IPS DF 6.9 (cell line): ENCODE results near the gene TMEM233.
"Not testable (repeated sequence)": the region's sequence is repeated elsewhere in the genome, so short reads cannot be mapped to it uniquely, and the experiment has no call there.

Source experiments
- DNase-seq: peaks from one replicate; pipeline ENCODE4 v3.0.0-alpha.2; 2013; ENCODE audit warnings: low read depth, low spot score
- H3K27ac ChIP-seq: one replicate; pipeline ENCODE4 v1.5.1; 2013; ENCODE audit warnings: low read length, control low read depth
- H3K27me3 ChIP-seq: 2 replicates; pipeline ENCODE4 v1.6.1; 2013; ENCODE audit warnings: mild to moderate bottlenecking, low read length; ENCODE audit not compliant: control insufficient read depth, insufficient read depth
- H3K36me3 ChIP-seq: 2 replicates; pipeline ENCODE4 v1.6.1; 2013; ENCODE audit warnings: low read length; ENCODE audit not compliant: control insufficient read depth, insufficient read depth
- H3K4me1 ChIP-seq: 2 replicates; pipeline ENCODE4 v1.6.1; 2013; ENCODE audit warnings: low read length; ENCODE audit not compliant: control insufficient read depth, insufficient read depth
- H3K4me3 ChIP-seq: 2 replicates; pipeline ENCODE4 v1.5.1; 2013; ENCODE audit warnings: mild to moderate bottlenecking, low read length
- H3K9me3 ChIP-seq: 2 replicates; pipeline ENCODE4 v1.6.1; 2013; ENCODE audit warnings: low read length, inconsistent platforms; ENCODE audit not compliant: control insufficient read depth, insufficient read depth
- WGBS: extraction: QIAGEN DNeasy Blood & Tissue Kit; methylation state at CpG from one replicate; pipeline ENCODE4 v1.1.7; 2013; ENCODE audit warnings: mixed read lengths, missing lambda C conversion rate; ENCODE audit not compliant: insufficient read length, insufficient coverage; 5-methylcytosine and 5-hydroxymethylcytosine counted together

Gene TMEM233

GRCh38 chr12:119657001-119657400, 63.4 kb downstream of the TMEM233 start:
- H3K4me3 ChIP-seq, H3K4me1 ChIP-seq, H3K36me3 ChIP-seq, H3K27me3 ChIP-seq, DNase-seq, H3K27ac ChIP-seq, H3K9me3 ChIP-seq: not testable (repeated sequence)
- no CpG with 5 or more reads among the region's 2 CpGs for WGBS

DNA sequence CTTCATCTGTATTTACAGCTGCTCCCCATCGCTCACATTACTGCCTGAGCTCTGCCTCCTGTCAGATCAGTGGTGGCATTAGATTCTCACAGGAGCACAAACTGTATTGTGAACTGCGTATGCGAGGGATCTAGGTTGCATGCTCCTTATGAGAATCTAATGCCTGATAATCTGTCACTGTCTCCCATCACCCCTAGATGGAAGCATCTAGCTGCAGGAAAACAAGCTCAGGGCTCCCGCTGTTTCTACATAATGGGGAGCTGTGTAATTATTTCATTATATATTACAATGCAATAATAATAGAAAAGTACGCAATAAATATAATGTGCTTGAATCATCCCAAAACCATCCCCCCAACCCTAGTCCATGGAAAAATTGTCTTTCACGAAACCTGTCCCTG, 64.6 kb downstream of the TMEM233 start:
- not testable (repeated sequence) for H3K27me3 ChIP-seq, H3K4me1 ChIP-seq, H3K27ac ChIP-seq, H3K36me3 ChIP-seq, H3K4me3 ChIP-seq, DNase-seq, H3K9me3 ChIP-seq
- WGBS, result no CpG with 5 or more reads among the region's 6 CpGs

GRCh38 chr12:119659289-119659897, 65.8 kb downstream of the TMEM233 start:
- no peak for DNase-seq
- WGBS, result no CpG with 5 or more reads among the region's 6 CpGs

GRCh38 chr12:119660076-119660475, 66.5 kb downstream of the TMEM233 start:
- no CpG with 5 or more reads among the region's 5 CpGs for WGBS
- Histone ChIP-seq H3K9me3 (no peaks in the 10 kb centered on the region), H3K4me3 (no peak overlapping the region), H3K36me3 (no peaks in the 10 kb centered on the region), H3K27me3 (no peaks in the 10 kb centered on the region), H3K27ac (no peak overlapping the region), H3K4me1 (no peaks in the 10 kb centered on the region)
- no peak for DNase-seq

More at GRCh38 chr12:119659289-119659897, 65.8 kb downstream of the TMEM233 start:
- Histone ChIP-seq H3K27ac (no peak overlapping the region), H3K36me3 (no peaks in the 10 kb centered on the region), H3K4me3 (no peak overlapping the region), H3K4me1 (no peaks in the 10 kb centered on the region), H3K27me3 (no peaks in the 10 kb centered on the region), H3K9me3 (no peaks in the 10 kb centered on the region; the same call in 1 of the 2 replicates)

- H3K4me1 ChIP-seq, result no peaks in the 10 kb centered on the region
- no peak overlapping the region for H3K4me3 ChIP-seq
- H3K9me3 ChIP-seq, result no peaks in the 10 kb centered on the region
- H3K27me3 ChIP-seq, result no peaks in the 10 kb centered on the region
- DNase-seq, result no peak
- no peak overlapping the region for H3K27ac ChIP-seq
- WGBS, result no CpG with 5 or more reads among the region's 4 CpGs
- no peaks in the 10 kb centered on the region for H3K36me3 ChIP-seq
Observed at GRCh38 chr12:119661882-119662281, 68.3 kb downstream of the TMEM233 start.

GRCh38 chr12:119664642-119665041, 71.1 kb downstream of the TMEM233 start:
- Histone ChIP-seq H3K36me3 (no peaks in the 10 kb centered on the region), H3K27ac (no peak overlapping the region), H3K4me1 (no peaks in the 10 kb centered on the region), H3K4me3 (no peak overlapping the region), H3K27me3 (no peaks in the 10 kb centered on the region), H3K9me3 (no peaks in the 10 kb centered on the region)
- WGBS, result no CpG with 5 or more reads among the region's 1 CpG
- no peak for DNase-seq

GRCh38 chr12:119665164-119665929, 71.8 kb downstream of the TMEM233 start:
- Histone ChIP-seq H3K27me3 (no peaks in the 10 kb centered on the region), H3K27ac (no peak overlapping the region), H3K36me3 (no peaks in the 10 kb centered on the region), H3K4me3 (no peak overlapping the region), H3K4me1 (no peaks in the 10 kb centered on the region), H3K9me3 (no peaks in the 10 kb centered on the region)
- no CpG with 5 or more reads among the region's 4 CpGs for WGBS
- DNase-seq, result no peak

- no peak overlapping the region for H3K27ac ChIP-seq
- DNase-seq, result no peak
- no peaks in the 10 kb centered on the region for H3K36me3 ChIP-seq
- no CpG with 5 or more reads among the region's 2 CpGs for WGBS
- no peaks in the 10 kb centered on the region for H3K4me1 ChIP-seq
- H3K9me3 ChIP-seq, result no peaks in the 10 kb centered on the region
- H3K4me3 ChIP-seq, result no peak overlapping the region
- H3K27me3 ChIP-seq, result no peaks in the 10 kb centered on the region
Observed at GRCh38 chr12:119666226-119666795, 72.7 kb downstream of the TMEM233 start.

- no peak for DNase-seq
- Histone ChIP-seq H3K36me3 (no peaks in the 10 kb centered on the region), H3K9me3 (no peaks in the 10 kb centered on the region), H3K27me3 (no peaks in the 10 kb centered on the region), H3K4me3 (peak overlapping the region; percentile 16; the same call in 1 of the 2 replicates), H3K27ac (no peak overlapping the region), H3K4me1 (no peaks in the 10 kb centered on the region)
- no CpG with 5 or more reads among the region's 9 CpGs for WGBS
Observed at GRCh38 chr12:119666900-119667576, 73.5 kb downstream of the TMEM233 start.

DNA sequence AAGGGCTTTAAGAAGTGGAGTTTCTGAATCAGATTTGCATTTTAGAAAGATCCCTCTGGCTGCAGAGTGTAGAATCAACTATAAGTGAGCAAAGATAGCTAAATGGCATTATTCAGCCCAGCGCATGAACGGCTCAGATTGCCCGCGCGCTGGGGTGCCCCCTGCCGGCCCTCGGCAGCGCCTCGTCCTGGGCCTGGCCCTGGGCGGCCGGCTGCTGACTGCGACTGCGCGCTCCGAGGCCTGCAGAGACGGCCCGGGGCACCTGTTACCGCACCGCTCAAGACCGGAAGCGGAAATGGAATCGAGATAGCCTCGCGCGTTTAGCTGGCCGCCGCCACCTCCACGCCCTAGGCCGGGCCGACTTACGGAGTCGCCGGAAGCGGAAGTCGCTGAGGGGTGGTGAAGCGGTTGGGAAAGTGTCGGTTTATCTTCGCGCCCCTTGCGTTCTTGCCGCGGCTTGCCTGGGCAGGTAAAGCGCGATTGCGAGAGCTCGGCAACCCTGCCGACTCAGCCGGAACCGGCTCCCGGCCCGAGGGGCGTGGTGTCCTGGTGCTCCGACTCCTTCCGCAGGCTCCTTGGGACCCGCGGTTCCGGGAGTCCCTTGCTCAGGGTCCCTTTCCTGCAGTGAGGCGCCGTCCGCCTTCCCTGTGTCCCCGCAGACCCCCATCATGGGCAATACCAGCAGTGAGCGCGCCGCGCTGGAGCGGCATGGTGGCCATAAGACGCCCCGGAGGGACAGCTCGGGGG, 74.2 kb downstream of the TMEM233 start, which contains the start of gene PRKAB1:
Gene PRKAB1 (plus strand): TSS at position 557 of the 747 bp plus-strand sequence. CDS start 112 bp downstream, at position 669.
- WGBS, result no CpG with 5 or more reads among the region's 69 CpGs
- H3K27ac ChIP-seq, result no peak within 1 kb of the TSS
- H3K27me3 ChIP-seq, result no peaks in the 10 kb centered on the region
- peak within 1 kb of the TSS; percentile 90 for H3K4me3 ChIP-seq
- peak; percentile 93 for DNase-seq
- no peaks in the 10 kb centered on the region for H3K9me3 ChIP-seq
- no peaks in the 10 kb centered on the region for H3K4me1 ChIP-seq
- no peaks in the 10 kb centered on the region for H3K36me3 ChIP-seq
